ENCODE data around the gene ZFP92.

GRCh38 chrX:153411988-153412574 lies 809 bp downstream of the ZFP92 start:
- TF ChIP-seq POLR2AphosphoS5 (IDR thresholded peaks at IDR 0.05; ENCODE audit: insufficient read depth in 1 of 2, low read depth in 1 of 2) (no peak), CTCF (IDR thresholded peaks at IDR 0.05) (no peak), POLR2A (IDR thresholded peaks at IDR 0.05) (no peak)
